Activated CD8-positive, alpha-beta memory T cell treated with anti-CD3 and anti-CD28 coated beads for 1 hour (primary cell): ENCODE measurements around the gene NQO1.
"Not testable (repeated sequence)": the region's sequence is repeated elsewhere in the genome, so short reads cannot be mapped to it uniquely, and the experiment has no call there.

Source experiments
- DNase-seq, 2 donors: peaks; one replicate each; pipeline ENCODE4 v3.0.0-alpha.2; 2020; ENCODE audit warnings: low read depth in 1 of 2; ENCODE audit errors: extremely low read depth in 1 of 2

The NQO1 gene

GRCh38 chr16:69744363-69745231 is 18.2 kb upstream of the NQO1 start:
- no peak for DNase-seq

- no peak for DNase-seq
These were observed 15.9 kb upstream of the NQO1 start for GRCh38 chr16:69741951-69742904.

- DNase-seq: no peak
These were observed 15.2 kb upstream of the NQO1 start for GRCh38 chr16:69741519-69741918.

- no peak for DNase-seq
These were observed 5.7 kb upstream of the NQO1 start for GRCh38 chr16:69732101-69732500.

GRCh38 chr16:69731280-69731679 is 4.9 kb upstream of the NQO1 start:
- DNase-seq: not testable (repeated sequence)

- not testable (repeated sequence) for DNase-seq
These were observed 2.7 kb upstream of the NQO1 start for GRCh38 chr16:69729030-69729429.

- DNase-seq: no peak
These were observed 1.5 kb upstream of the NQO1 start for GRCh38 chr16:69727916-69728270.

- no peak for DNase-seq
These were observed 664 bp downstream of the NQO1 start for GRCh38 chr16:69725480-69726312.

- DNase-seq: no peak
These were observed 1.3 kb downstream of the NQO1 start for GRCh38 chr16:69724981-69725479.

GRCh38 chr16:69724414-69724873 is 1.9 kb downstream of the NQO1 start:
- DNase-seq: no peak

- no peak for DNase-seq
These were observed 4.9 kb downstream of the NQO1 start for GRCh38 chr16:69721441-69721957.

GRCh38 chr16:69720822-69721430 is 5.4 kb downstream of the NQO1 start:
- no peak for DNase-seq

GRCh38 chr16:69718111-69718764 is 8.1 kb downstream of the NQO1 start:
- no peak for DNase-seq

GRCh38 chr16:69717066-69717465 is 9.3 kb downstream of the NQO1 start:
- no peak for DNase-seq

- no peak for DNase-seq
These were observed 13.3 kb downstream of the NQO1 start for GRCh38 chr16:69712914-69713581.

- DNase-seq: no peak
These were observed 14.1 kb downstream of the NQO1 start for GRCh38 chr16:69712277-69712676.

GRCh38 chr16:69711115-69711740 is 15.1 kb downstream of the NQO1 start:
- DNase-seq: no peak

GRCh38 chr16:69709456-69710084 is 16.8 kb downstream of the NQO1 start:
- DNase-seq: no peak
